Measurements from ENCODE around the gene DMXL1. TPM values are rescaled to one million over a fixed set of nuclear protein-coding genes. Genes with fewer than 3 reads are reported as not detected.
A peak's percentile ranks its signal among the peaks of the same experiment; 100 is the strongest.

The DMXL1 gene
- total RNA-seq, 2 experiments from 2014 or later, result 28.4 to 29.1 TPM

DNA sequence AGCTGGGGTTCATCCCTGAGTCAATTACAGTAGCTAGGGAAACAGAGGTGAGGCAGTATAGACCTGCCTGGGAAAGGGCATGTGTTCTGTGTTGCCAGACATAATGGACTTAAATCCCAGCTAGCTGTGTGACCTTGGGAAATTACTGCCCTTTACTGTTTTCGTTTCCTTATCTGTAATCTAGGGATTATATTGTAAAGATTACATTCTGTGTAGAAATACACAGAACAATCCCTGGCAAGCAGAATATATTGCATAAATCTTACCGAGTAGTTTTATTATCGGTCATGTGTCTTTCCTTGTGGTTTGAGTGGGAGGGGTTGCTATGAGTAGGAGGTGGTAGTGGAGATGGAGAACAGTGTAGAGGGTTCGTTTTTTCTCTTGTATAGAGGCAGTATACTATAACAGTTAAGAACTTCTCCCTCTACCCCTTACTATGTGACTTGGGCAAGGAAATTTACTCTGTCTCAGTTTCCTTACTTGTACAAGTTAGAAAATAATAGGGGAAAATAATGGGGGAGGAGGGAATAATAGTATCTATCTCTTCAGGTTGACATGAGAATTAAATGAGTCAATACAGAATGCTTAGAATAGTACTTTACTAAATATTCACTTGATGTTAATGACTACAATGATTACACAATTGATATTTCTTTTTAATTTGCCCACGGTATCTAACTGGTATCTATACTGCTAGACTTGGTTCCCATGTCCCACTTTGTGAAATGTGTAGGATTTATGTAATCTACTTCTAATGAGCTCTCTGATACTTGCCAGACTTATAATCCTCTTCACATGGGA is 7.1 kb upstream of the DMXL1 start:
- Mint-ChIP-seq H3K36me3 (ENCODE audit: low read depth) (no peaks in the 10 kb centered on the region), H3K27me3 (no peaks in the 10 kb centered on the region), H3K9me3 (no peaks in the 10 kb centered on the region), H3K4me1 (ENCODE audit: low read depth) (peaks cover 8% of the 10 kb centered on the region), H3K27ac (no peak overlapping the region), H3K4me3 (no peak overlapping the region)
- Histone ChIP-seq H3K4me1 (ENCODE audit: insufficient read depth, low read length) (no peaks in the 10 kb centered on the region), H3K36me3 (ENCODE audit: insufficient read depth, low read length) (no peaks in the 10 kb centered on the region), H3K4me3 (ENCODE audit: low read length) (no peak overlapping the region), H3K27ac (ENCODE audit: low read depth in 1 of 2, low read length in 2 of 2) (no peak overlapping the region), H3K9me3 (ENCODE audit: control insufficient read depth in 1 of 2, insufficient read depth in 1 of 2, low read length in 2 of 2) (no peaks in the 10 kb centered on the region), H3K27me3 (ENCODE audit: control insufficient read depth in 1 of 2, insufficient read depth in 2 of 2, low read length in 2 of 2) (no peaks in the 10 kb centered on the region)
- CTCF ChIA-PET, result interaction anchor here (1.4 kb wide), 1 partner anchor 76 kb away, joined by 5 read pairs; the partner anchor contains the start of gene DTWD2
- peak; percentile 46 for ATAC-seq (ENCODE audit: poor library complexity)
- intact Hi-C loops (cut with DNase I, micrococcal nuclease), result no loop called here
- POLR2A ChIA-PET, result no interaction called here
- no peak for DNase-seq
- TF ChIP-seq, protein P1, sequence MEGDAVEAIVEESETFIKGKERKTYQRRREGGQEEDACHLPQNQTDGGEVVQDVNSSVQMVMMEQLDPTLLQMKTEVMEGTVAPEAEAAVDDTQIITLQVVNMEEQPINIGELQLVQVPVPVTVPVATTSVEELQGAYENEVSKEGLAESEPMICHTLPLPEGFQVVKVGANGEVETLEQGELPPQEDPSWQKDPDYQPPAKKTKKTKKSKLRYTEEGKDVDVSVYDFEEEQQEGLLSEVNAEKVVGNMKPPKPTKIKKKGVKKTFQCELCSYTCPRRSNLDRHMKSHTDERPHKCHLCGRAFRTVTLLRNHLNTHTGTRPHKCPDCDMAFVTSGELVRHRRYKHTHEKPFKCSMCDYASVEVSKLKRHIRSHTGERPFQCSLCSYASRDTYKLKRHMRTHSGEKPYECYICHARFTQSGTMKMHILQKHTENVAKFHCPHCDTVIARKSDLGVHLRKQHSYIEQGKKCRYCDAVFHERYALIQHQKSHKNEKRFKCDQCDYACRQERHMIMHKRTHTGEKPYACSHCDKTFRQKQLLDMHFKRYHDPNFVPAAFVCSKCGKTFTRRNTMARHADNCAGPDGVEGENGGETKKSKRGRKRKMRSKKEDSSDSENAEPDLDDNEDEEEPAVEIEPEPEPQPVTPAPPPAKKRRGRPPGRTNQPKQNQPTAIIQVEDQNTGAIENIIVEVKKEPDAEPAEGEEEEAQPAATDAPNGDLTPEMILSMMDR (IDR thresholded peaks at IDR 0.05), result no peak

DNA sequence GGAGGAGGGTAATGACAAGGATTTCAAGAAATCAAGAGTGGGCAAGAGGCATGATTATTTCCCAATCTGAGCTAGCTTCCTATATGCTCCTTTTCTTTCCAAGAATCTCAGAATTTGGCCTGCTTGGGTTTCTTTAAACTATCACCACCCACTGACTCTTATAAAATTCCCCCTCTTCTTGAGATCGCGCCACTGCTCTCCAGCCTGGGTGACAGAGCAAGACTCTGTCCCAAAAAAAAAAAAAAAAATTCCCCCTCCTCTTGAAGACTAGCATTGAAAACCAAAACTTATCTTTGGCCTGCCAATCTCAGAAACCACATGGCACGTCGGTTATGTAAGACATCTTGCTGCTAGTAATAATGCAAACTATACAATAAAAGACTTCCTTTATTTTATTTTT is 3.4 kb upstream of the DMXL1 start:
- Histone ChIP-seq H3K9me3 (ENCODE audit: control insufficient read depth in 1 of 2, insufficient read depth in 1 of 2, low read length in 2 of 2) (no peaks in the 10 kb centered on the region), H3K27me3 (ENCODE audit: control insufficient read depth in 1 of 2, insufficient read depth in 2 of 2, low read length in 2 of 2) (no peaks in the 10 kb centered on the region), H3K4me1 (ENCODE audit: insufficient read depth, low read length) (peaks cover 11% of the 10 kb centered on the region), H3K27ac (ENCODE audit: low read depth in 1 of 2, low read length in 2 of 2) (no peak overlapping the region), H3K4me3 (ENCODE audit: low read length) (no peak overlapping the region), H3K36me3 (ENCODE audit: insufficient read depth, low read length) (no peaks in the 10 kb centered on the region)
- DNase-seq (no peak), ATAC-seq (ENCODE audit: poor library complexity) (no peak)
- H3K4me3 Mint-ChIP-seq, result no peak overlapping the region
- peaks cover 11% of the 10 kb centered on the region for H3K36me3 Mint-ChIP-seq (ENCODE audit: low read depth)
- no peak overlapping the region for H3K27ac Mint-ChIP-seq
- no peaks in the 10 kb centered on the region for H3K27me3 Mint-ChIP-seq
- peaks cover 26% of the 10 kb centered on the region for H3K4me1 Mint-ChIP-seq (ENCODE audit: low read depth)
- no peaks in the 10 kb centered on the region for H3K9me3 Mint-ChIP-seq
- TF ChIP-seq, protein P1 (IDR thresholded peaks at IDR 0.05), result no peak
- ChIA-PET POLR2A (no interaction called here), CTCF (no interaction called here)
- intact Hi-C loops (cut with DNase I, micrococcal nuclease), result loop anchor here in 1 of 2 experiments (5.0 kb wide), 1 partner anchor 385 kb away; the partner anchor contains the start of gene HSD17B4

DNA sequence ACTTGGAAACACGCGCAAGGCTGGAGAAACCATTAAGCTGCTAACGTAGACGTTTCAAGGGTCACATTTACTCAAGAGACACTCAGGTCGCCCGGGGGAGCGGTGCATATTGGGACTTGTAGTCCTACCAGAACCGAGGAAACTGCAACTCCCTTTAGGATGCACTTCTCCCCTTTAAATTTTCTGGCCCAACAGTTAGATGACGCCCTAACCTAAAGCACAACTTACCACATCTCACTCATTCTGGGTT is 384 bp upstream of the DMXL1 start:
- TF ChIP-seq, protein P1 (IDR thresholded peaks at IDR 0.05), result no peak
- Histone ChIP-seq H3K27ac (ENCODE audit: low read depth in 1 of 2, low read length in 2 of 2) (peak overlapping the region; percentile 90 to 94), H3K36me3 (ENCODE audit: insufficient read depth, low read length) (no peaks in the 10 kb centered on the region), H3K9me3 (ENCODE audit: control insufficient read depth in 1 of 2, insufficient read depth in 1 of 2, low read length in 2 of 2) (no peaks in the 10 kb centered on the region), H3K4me1 (ENCODE audit: insufficient read depth, low read length) (peaks cover 19% of the 10 kb centered on the region), H3K27me3 (ENCODE audit: control insufficient read depth in 1 of 2, insufficient read depth in 2 of 2, low read length in 2 of 2) (no peaks in the 10 kb centered on the region), H3K4me3 (ENCODE audit: low read length) (peak overlapping the region; percentile 81)
- ChIA-PET CTCF (interaction anchor here (0.6 to 2.7 kb wide), 11 partner anchors 12 to 352 kb away, joined by 3 to 18 read pairs (median 4); partner anchors contain the start of gene DTWD2), POLR2A (interaction anchor here (0.6 to 2.3 kb wide), 35 partner anchors 9 to 382 kb away, joined by 3 to 26 read pairs (median 5); partner anchors contain the start of genes DTWD2 and HSD17B4)
- Mint-ChIP-seq H3K36me3 (ENCODE audit: low read depth) (peaks cover 18% of the 10 kb centered on the region), H3K4me3 (peak overlapping the region; percentile 100), H3K9me3 (no peaks in the 10 kb centered on the region), H3K4me1 (ENCODE audit: low read depth) (peaks cover 42% of the 10 kb centered on the region), H3K27me3 (no peaks in the 10 kb centered on the region), H3K27ac (peak overlapping the region; percentile 98)
- intact Hi-C loops (cut with DNase I, micrococcal nuclease), result loop anchor here (2.0 to 5.0 kb wide), 8 partner anchors 82 to 382 kb away; partner anchors contain the start of genes DTWD2 (in 2 of the 2) and HSD17B4 (in 1 of the 2)
- DNase-seq (no peak), ATAC-seq (ENCODE audit: poor library complexity) (no peak)

All from CD4-positive, alpha-beta T cell (primary cell).